ENCODE measurements around the gene NDUFA5.
"Not testable (repeated sequence)": the region's sequence is repeated elsewhere in the genome, so short reads cannot be mapped to it uniquely, and the experiment has no call there.

Gene NDUFA5

GRCh38 chr7:123534383-123535260, 23.0 kb downstream of the NDUFA5 start, which contains the start of gene IQUB:
Gene IQUB (minus strand): TSS chr7:123534595. CDS start chr7:123512340, 22,255 bp downstream.
- no peak for TF ChIP-seq CTCF (IDR thresholded peaks at IDR 0.05)
- intact Hi-C loops (cut with DNase I; ENCODE audit: low total_unique reads), result no loop called here

GRCh38 chr7:123533929-123534382, 23.7 kb downstream of the NDUFA5 start:
- Histone ChIP-seq H3K27ac (peak overlapping the region; percentile 84), H3K36me3 (no peaks in the 10 kb centered on the region), H3K4me3 (peak overlapping the region; percentile 69), H3K27me3 (no peaks in the 10 kb centered on the region), H3K9me3 (no peaks in the 10 kb centered on the region), H3K4me1 (peaks cover 0 to 12% (median 8%) of the 10 kb centered on the region in 4 donors)
- intact Hi-C loops (cut with DNase I; ENCODE audit: low total_unique reads), result no loop called here
- no peak for TF ChIP-seq CTCF (IDR thresholded peaks at IDR 0.05)
- no peak for DNase-seq

More at GRCh38 chr7:123534383-123535260, 23.0 kb downstream of the NDUFA5 start, which contains the start of gene IQUB:
- Histone ChIP-seq H3K27ac (peak within 1 kb of the TSS; percentile 84), H3K4me1 (peaks cover 0 to 12% (median 8%) of the 10 kb centered on the region in 4 donors), H3K36me3 (peaks cover 0 to under 1% (median 0%) of the 10 kb centered on the region in 3 donors), H3K4me3 (peak within 1 kb of the TSS; percentile 69), H3K9me3 (no peaks in the 10 kb centered on the region), H3K27me3 (no peaks in the 10 kb centered on the region)
- DNase-seq, result peak; percentile 99

GRCh38 chr7:123533553-123533917, 24.1 kb downstream of the NDUFA5 start:
- no peak overlapping the region for H3K27ac ChIP-seq
- no peaks in the 10 kb centered on the region for H3K27me3 ChIP-seq
- intact Hi-C loops (cut with DNase I; ENCODE audit: low total_unique reads), result no loop called here
- no peaks in the 10 kb centered on the region for H3K9me3 ChIP-seq
- peak overlapping the region in 1 of 2 donors; percentile 69 for H3K4me3 ChIP-seq
- H3K4me1 ChIP-seq, result peaks cover 0 to 12% (median 8%) of the 10 kb centered on the region in 4 donors
- H3K36me3 ChIP-seq, result no peaks in the 10 kb centered on the region
- DNase-seq, result no peak
- no peak for TF ChIP-seq CTCF (IDR thresholded peaks at IDR 0.05)

GRCh38 chr7:123532788-123533552, 24.6 kb downstream of the NDUFA5 start:
- H3K4me1 ChIP-seq, result peaks cover 0 to 12% (median 8%) of the 10 kb centered on the region in 4 donors
- intact Hi-C loops (cut with DNase I; ENCODE audit: low total_unique reads); H3K9me3 ChIP-seq; H3K27ac ChIP-seq; H3K36me3 ChIP-seq; H3K27me3 ChIP-seq: not testable (repeated sequence)
- peak in 1 of 2 donors; percentile 71 for DNase-seq
- H3K4me3 ChIP-seq, result peak overlapping the region; percentile 41 to 48

- peaks cover 0 to 12% (median 8%) of the 10 kb centered on the region in 4 donors for H3K4me1 ChIP-seq
- DNase-seq; H3K9me3 ChIP-seq; H3K36me3 ChIP-seq; intact Hi-C loops (cut with DNase I; ENCODE audit: low total_unique reads); H3K27me3 ChIP-seq; H3K27ac ChIP-seq: not testable (repeated sequence)
- peak overlapping the region; percentile 41 to 48 for H3K4me3 ChIP-seq
These were observed 25.3 kb downstream of the NDUFA5 start for GRCh38 chr7:123532343-123532742.

- H3K27me3 ChIP-seq; DNase-seq; intact Hi-C loops (cut with DNase I; ENCODE audit: low total_unique reads): not testable (repeated sequence)
These were observed 27.5 kb downstream of the NDUFA5 start for GRCh38 chr7:123530035-123530591.

More at GRCh38 chr7:123530035-123530591, 27.5 kb downstream of the NDUFA5 start:
- H3K36me3 ChIP-seq, H3K4me1 ChIP-seq, H3K9me3 ChIP-seq, H3K27ac ChIP-seq, H3K4me3 ChIP-seq: not testable (repeated sequence)

Data from tibial artery (tissue), 4 donors.